Peyer's patch (tissue), 4 donors: ENCODE data around the gene ENO1. TPM values are rescaled to one million over a fixed set of nuclear protein-coding genes. Genes with fewer than 3 reads are reported as not detected.

ENCODE experiments used
- DNase-seq, 3 donors: peaks; one replicate each; pipeline ENCODE4 v3.0.0-alpha.2; 2017 to 2019
- H3K27ac ChIP-seq, 4 donors: fragments of 200-600 bp; sonication (generic); one replicate each; pipeline ENCODE4 v1.5.1; 2016 to 2019
- H3K27me3 ChIP-seq, 2 donors: fragments of 200-600 bp; sonication (generic); one replicate each; pipeline ENCODE4 v1.5.1; 2019
- H3K36me3 ChIP-seq, 3 donors: fragments of 200-600 bp; sonication (generic); one replicate each; pipeline ENCODE4 v1.5.1; 2016 to 2019
- H3K4me1 ChIP-seq, 4 donors: fragments of 200-600 bp; sonication (generic); one replicate each; pipeline ENCODE4 v1.5.1; 2016 to 2019
- H3K4me3 ChIP-seq, 4 donors: fragments of 200-600 bp; sonication (generic); 1 replicate in 3 of 4; 2 replicates in 1 of 4; pipeline ENCODE4 v1.5.1; 2016 to 2019; ENCODE audit warnings: mild to moderate bottlenecking in 1 of 4
- H3K9me3 ChIP-seq, 4 donors: fragments of 200-600 bp; sonication (generic); one replicate each; pipeline ENCODE4 v1.5.1; 2016 to 2019; ENCODE audit warnings: mild to moderate bottlenecking in 1 of 4
- CTCF ChIP-seq, 6 experiments: fragments of 450-650 bp in 4 of 6; fragments of 200-600 bp in 2 of 6; sonication (generic) in 1 of 6; IDR thresholded peaks; one replicate each; pipeline ENCODE4 v1.5.1; 2017 to 2019; ENCODE audit warnings: antibody characterized with exemption in 6 of 6, mild to moderate bottlenecking in 3 of 6, moderate library complexity in 1 of 6
- POLR2A ChIP-seq, 2 donors: fragments of 450-650 bp; IDR thresholded peaks; one replicate each; pipeline ENCODE4 v1.5.1; 2017; ENCODE audit warnings: antibody characterized with exemption in 2 of 2, mild to moderate bottlenecking in 2 of 2, moderate library complexity in 2 of 2
- total RNA-seq, 4 donors: library from RNA; depleted of rRNA; stranded (reverse); fragments of >200 nt; gene quantifications; one replicate each; pipeline ENCODE4 v1.1.0, GENCODE V29; 2016

Gene ENO1
- total RNA-seq, 4 donors from 2014 or later: 355 to 547 (median 484) TPM

- Histone ChIP-seq H3K27ac (peak overlapping the region in 2 of 4 donors; percentile 46 to 74), H3K27me3 (no peaks in the 10 kb centered on the region), H3K4me3 (no peak overlapping the region), H3K9me3 (no peaks in the 10 kb centered on the region), H3K4me1 (peaks cover 9 to 58% (median 11%) of the 10 kb centered on the region in 4 donors), H3K36me3 (peaks cover 0 to 94% (median 0%) of the 10 kb centered on the region in 3 donors)
- peak in 1 of 3 donors; percentile 53 for DNase-seq
- TF ChIP-seq CTCF (IDR thresholded peaks at IDR 0.05): no peak
- no peak for TF ChIP-seq POLR2A (IDR thresholded peaks at IDR 0.05)
Measured at GRCh38 chr1:8870616-8871538, 7.6 kb downstream of the ENO1 start.

DNA sequence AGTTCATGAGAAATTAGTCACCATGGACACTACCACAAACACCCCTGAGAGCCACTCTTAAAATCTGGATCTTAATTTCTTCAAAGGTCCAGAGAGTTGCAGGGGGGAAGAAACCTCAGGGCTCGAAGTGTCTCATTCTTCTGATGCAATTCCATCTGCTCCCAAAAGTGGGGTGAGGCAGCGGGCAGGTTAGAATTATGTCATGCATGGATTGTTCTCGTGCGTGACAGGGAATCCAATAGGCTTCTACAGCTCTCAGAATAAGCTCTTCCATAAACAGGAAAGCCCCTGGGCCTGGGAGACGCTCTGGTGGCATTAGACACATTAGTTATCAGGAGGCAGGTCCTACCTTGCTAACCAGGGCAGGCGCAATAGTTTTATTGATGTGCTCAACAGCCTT, 8.4 kb downstream of the ENO1 start:
- peaks cover 9 to 51% (median 10%) of the 10 kb centered on the region in 4 donors for H3K4me1 ChIP-seq
- H3K27ac ChIP-seq: peak overlapping the region in 1 of 4 donors; percentile 23
- H3K36me3 ChIP-seq: peaks cover 0 to 96% (median 0%) of the 10 kb centered on the region in 3 donors
- TF ChIP-seq POLR2A (IDR thresholded peaks at IDR 0.05) (no peak), CTCF (IDR thresholded peaks at IDR 0.05) (no peak)
- no peaks in the 10 kb centered on the region for H3K9me3 ChIP-seq
- DNase-seq: no peak
- H3K27me3 ChIP-seq: no peaks in the 10 kb centered on the region
- H3K4me3 ChIP-seq: no peak overlapping the region

DNA sequence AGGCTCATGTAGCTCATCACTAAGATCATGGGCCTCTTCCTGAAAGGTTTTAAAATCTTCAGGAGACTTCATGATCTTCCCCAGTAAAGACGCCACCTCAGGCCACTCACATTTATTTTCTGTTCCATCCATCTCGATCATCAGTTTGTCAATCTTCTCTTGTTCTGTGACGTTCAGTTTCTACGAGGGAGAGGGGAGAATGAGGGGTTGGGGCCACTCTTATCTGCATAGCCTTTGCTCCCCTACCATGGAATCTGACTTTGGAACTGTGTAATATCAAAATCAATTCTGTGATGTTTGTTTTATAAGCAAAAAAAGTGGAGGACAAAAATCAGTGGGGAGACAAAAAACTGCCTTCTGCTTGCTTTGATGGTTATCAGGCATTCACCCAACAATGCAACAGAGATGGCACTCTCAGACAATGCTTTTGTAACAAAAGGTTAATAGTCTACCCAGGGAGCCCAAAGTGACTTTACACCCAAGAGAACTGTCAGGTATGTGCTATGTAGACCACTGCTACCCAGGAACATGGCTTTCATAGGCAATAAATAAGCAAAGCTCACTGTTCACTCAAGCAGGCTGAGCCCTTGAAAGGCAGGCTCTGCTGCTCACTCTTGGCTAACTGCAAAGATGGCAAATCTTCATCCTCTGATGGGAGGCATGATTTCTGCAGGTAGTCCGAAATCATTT, 10.5 kb downstream of the ENO1 start:
- H3K4me1 ChIP-seq: peaks cover 0 to 30% (median 2%) of the 10 kb centered on the region in 4 donors
- H3K36me3 ChIP-seq: peaks cover 0 to 100% (median 0%) of the 10 kb centered on the region in 3 donors
- no peak overlapping the region for H3K27ac ChIP-seq
- no peak for TF ChIP-seq CTCF (IDR thresholded peaks at IDR 0.05)
- TF ChIP-seq POLR2A (IDR thresholded peaks at IDR 0.05): no peak
- no peak for DNase-seq
- H3K9me3 ChIP-seq: no peaks in the 10 kb centered on the region
- H3K4me3 ChIP-seq: no peak overlapping the region
- no peaks in the 10 kb centered on the region for H3K27me3 ChIP-seq

DNA sequence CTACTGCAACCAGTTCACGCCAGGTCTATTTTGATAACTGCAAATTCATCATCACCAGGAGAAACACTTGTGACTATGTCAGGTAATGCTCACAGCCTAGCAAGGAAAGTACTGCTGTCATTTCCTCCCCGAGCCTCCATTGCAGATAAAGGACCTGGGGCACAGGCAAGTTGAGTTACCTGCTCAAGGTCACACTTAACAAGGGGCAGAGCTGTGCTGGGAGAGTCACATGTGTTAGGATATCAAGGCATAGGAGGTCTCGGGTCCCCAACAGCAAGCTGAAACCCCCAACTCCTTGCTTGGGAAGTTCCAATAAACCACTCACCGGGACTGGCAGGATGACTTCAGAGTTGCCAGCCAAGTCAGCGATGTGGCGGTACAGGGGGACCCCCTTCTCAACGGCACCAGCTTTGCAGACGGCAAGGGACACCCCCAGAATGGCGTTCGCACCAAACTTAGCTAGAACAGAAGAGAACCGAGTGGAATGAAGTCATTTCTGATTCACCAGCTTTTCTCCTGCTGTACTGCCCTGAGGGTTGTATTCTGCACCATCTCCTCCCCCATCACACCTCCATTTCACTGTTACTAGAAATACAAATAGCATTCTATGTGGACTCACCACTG, 11.6 kb downstream of the ENO1 start:
- no peaks in the 10 kb centered on the region for H3K27me3 ChIP-seq
- TF ChIP-seq POLR2A (IDR thresholded peaks at IDR 0.05) (no peak), CTCF (IDR thresholded peaks at IDR 0.05) (no peak)
- H3K27ac ChIP-seq: no peak overlapping the region
- no peak for DNase-seq
- peaks cover 0 to 100% (median 0%) of the 10 kb centered on the region in 3 donors for H3K36me3 ChIP-seq
- H3K4me1 ChIP-seq: peaks cover 0 to 19% (median 0%) of the 10 kb centered on the region in 4 donors
- no peak overlapping the region for H3K4me3 ChIP-seq
- H3K9me3 ChIP-seq: no peaks in the 10 kb centered on the region

DNA sequence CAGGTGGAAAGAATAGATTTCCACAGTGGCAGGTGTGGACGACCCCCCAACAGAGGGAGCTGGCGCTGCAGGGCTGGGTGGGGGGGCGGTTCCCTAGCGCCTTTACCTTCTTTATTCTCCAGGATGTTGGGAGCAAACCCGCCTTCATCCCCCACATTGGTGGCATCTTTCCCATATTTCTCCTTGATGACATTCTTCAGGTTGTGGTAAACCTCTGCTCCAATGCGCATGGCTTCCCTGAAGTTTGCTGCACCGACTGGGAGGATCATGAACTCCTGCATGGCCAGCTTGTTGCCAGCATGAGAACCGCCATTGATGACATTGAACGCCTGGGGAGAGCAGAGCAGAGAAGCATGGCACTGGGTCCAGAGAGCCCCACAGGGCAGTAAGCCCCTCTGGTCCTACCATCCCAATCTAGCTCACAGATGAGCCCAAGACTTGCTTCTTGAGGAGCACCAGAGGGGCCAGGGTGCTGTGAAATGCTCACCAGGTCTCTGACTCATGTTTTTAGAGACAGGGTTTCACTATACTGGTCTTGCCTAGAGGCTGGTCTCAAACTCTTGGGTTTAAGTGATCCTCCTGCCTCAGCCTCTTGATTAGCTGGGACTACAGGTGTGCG, 12.2 kb downstream of the ENO1 start:
- DNase-seq: no peak
- H3K9me3 ChIP-seq: no peaks in the 10 kb centered on the region
- peaks cover 0 to 100% (median 0%) of the 10 kb centered on the region in 3 donors for H3K36me3 ChIP-seq
- H3K4me3 ChIP-seq: no peak overlapping the region
- no peak for TF ChIP-seq CTCF (IDR thresholded peaks at IDR 0.05)
- TF ChIP-seq POLR2A (IDR thresholded peaks at IDR 0.05): no peak
- H3K27me3 ChIP-seq: no peaks in the 10 kb centered on the region
- no peak overlapping the region for H3K27ac ChIP-seq
- H3K4me1 ChIP-seq: peaks cover 0 to 13% (median 0%) of the 10 kb centered on the region in 4 donors
